WI38 (cell line): ENCODE data around the gene TMCO4.

Experiments
- H3K4me3 ChIP-seq: 2 replicates; pipeline ENCODE4 v1.5.1; 2011; ENCODE audit warnings: low read depth, mild to moderate bottlenecking, control low read depth, low read length
- CTCF ChIP-seq: IDR thresholded peaks from 2 replicates; pipeline ENCODE4 v1.5.1; 2012; ENCODE audit warnings: low read depth, mild to moderate bottlenecking, control low read depth, low read length

Gene TMCO4

GRCh38 chr1:19694298-19694697, 105.4 kb downstream of the TMCO4 start:
- no peak overlapping the region for H3K4me3 ChIP-seq
- TF ChIP-seq CTCF, result no peak

DNA sequence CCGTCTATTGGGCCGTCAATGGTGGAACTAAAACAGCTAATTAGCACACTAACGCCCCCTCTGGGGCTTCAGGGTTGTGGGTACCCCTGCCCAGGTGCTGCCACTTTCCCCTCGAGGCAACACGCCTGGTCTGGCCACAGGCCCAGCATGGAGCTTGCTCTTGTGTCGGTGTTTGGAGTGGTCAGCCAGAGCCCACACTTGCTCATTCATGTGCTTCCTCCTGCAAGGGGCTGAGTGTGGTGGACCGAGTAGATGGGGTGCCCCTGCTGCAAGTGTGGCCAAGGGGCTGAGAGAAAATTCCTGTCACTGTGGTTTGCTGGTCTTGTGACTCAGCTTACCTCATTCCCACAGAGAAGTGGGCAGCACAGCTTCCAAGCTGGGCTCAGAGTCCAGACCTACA, 109.4 kb downstream of the TMCO4 start:
- no peak for TF ChIP-seq CTCF
- no peak overlapping the region for H3K4me3 ChIP-seq

DNA sequence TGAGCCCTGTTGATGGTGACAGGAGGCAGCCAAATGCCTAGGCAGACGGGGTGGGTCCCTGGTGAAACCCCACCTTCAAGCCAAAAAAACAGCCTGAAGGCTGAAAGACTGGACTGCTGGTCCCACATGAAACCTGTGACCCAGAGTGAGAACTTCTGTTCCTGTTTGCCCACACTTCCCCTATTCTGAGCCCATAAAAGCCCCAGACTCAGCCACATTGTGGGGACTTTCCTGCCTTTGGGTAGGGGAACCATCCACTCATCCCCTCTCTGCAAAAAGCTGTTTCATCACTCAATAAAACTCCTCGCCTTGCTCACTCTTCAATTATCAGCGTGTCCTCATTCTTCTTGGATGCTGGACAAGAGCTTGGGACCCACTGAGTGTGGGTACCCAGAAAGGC, 109.9 kb downstream of the TMCO4 start:
- TF ChIP-seq CTCF, result no peak

GRCh38 chr1:19689085-19689757, 110.5 kb downstream of the TMCO4 start:
- H3K4me3 ChIP-seq, result no peak overlapping the region
- TF ChIP-seq CTCF, result no peak

More for the DNA sequence above, 109.9 kb downstream of the TMCO4 start:
- H3K4me3 ChIP-seq, result no peak overlapping the region

DNA sequence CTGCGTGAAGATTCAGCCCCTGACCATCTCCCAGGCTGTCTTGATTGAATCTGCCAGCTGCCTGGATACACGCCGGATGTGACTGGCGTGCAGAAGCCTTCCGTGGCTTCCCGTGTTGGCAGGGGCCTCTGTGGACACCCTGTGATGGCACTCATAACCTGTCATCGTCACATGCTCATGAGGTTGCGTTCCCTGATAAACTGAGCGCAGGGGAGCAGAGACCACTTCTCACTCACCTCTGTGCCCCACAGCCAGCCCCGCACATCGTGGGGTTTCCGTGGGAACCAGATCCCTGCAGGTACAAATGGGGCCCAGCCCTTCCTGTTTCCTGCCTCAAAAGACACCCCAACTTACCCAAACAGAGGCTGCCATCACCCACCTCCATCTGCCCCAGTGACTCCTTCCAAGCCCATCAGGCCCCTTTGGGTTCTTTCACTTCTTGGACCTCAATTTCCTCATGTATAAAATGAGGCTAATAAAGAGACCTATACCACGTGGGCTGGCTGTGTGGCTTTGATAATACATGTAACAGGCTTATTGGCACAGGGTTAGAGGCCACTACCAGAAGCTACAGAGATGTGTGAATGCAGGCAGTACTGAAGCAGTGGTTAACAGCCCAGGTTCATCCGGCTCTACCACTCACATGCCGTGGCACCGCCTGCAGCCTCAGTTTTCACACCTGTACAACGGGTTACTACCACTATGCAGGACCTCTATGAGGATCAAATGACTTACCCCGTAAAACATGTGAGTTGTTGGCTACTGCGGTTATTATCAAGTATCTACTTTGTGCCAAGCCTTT, 111.5 kb downstream of the TMCO4 start:
- H3K4me3 ChIP-seq, result no peak overlapping the region
- no peak for TF ChIP-seq CTCF

DNA sequence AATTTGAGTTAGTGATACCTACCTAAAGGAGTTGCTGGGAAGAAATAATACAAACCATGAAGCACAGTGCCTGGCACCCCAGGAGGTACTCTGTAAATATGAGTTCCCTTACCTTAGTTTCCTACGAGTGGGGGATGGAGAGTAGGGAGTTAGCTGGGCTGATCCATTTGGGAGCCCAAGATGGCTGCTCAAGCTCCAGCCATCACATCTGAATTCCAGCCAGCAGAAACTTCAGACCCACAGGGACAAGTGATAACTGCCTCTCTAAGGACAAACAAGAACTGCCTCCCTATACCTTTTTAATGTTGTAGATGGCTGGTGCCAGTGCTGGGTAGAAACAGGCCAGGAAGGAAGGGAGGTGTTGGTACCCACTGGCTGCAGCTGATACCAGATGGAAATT, 112.3 kb downstream of the TMCO4 start:
- no peak overlapping the region for H3K4me3 ChIP-seq
- no peak for TF ChIP-seq CTCF

DNA sequence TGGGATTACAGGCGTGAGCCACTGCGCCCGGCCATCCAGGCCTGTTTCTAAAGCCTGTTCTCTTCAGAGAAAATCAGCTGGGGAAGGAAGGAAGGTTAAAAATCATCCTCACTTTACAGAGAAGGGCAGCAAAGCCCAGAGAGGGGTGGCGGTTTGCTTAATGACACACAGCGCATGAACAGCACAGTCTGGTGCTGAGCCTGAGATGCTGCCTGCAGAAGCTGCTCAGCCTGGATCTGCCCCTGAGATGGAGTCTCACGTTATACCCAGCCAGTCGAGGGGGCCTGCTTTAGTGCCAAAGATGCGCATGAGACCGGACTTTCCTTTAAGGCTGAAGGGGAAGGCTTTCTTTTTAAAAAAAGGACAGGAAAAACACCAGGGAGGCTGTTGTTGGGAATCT, 113.7 kb downstream of the TMCO4 start:
- no peak for TF ChIP-seq CTCF
- no peak overlapping the region for H3K4me3 ChIP-seq
